Posterior vena cava (tissue), 2 donors: Measurements from ENCODE around the gene P2RY6. TPM values are rescaled to one million over a fixed set of nuclear protein-coding genes. Genes with fewer than 3 reads are reported as not detected.

Experiments
- DNase-seq: peaks from one replicate; pipeline ENCODE4 v3.0.0-alpha.2; 2020; ENCODE audit warnings: low spot score
- intact Hi-C, 2 donors: fragments of 100-400 bp; cut with DNase I; formaldehyde crosslinking; loops; one replicate each; pipeline versions ENCODE4 v1.14.1 to v1.14.2; 2022 to 2023
- total RNA-seq, 2 donors: library from RNA; stranded (reverse); fragmentation: NEBNext Ultra II Directional; extraction: Animal tissue kit (Norgen Biotek cat#: 25700); gene quantifications; one replicate each; pipeline ENCODE4 v1.2.1, GENCODE V29; 2021
- donor health status: DM: yes; HTN: yes; CAD: no.
- donor health status: DM: yes; HTN: yes; CAD: no.

P2RY6 gene
- total RNA-seq, 2 donors from 2014 or later: 2.5 to 4.9 TPM

GRCh38 chr11:73335204-73335923, 63.2 kb downstream of the P2RY6 start:
- intact Hi-C loops: loop anchor here (2.0 to 5.0 kb wide), 2 partner anchors 27 to 38 kb away; partner anchors contain the start of gene ARHGEF17 (in 2 of the 2)
- peak; percentile 94 for DNase-seq

GRCh38 chr11:73337846-73338245, 65.7 kb downstream of the P2RY6 start:
- no peak for DNase-seq
- intact Hi-C loops: loop anchor here in 1 of 2 donors (5.0 kb wide), 1 partner anchor 41 kb away; no protein-coding TSS in a partner anchor

GRCh38 chr11:73338279-73338678, 66.1 kb downstream of the P2RY6 start:
- intact Hi-C loops: loop anchor here in 1 of 2 donors (5.0 kb wide), 1 partner anchor 41 kb away; no protein-coding TSS in a partner anchor
- no peak for DNase-seq

- no peak for DNase-seq
- intact Hi-C loops: no loop called here
Measured at GRCh38 chr11:73340164-73340563, 68.0 kb downstream of the P2RY6 start.

- no peak for DNase-seq
- intact Hi-C loops: no loop called here
Measured at GRCh38 chr11:73342633-73343032, 70.5 kb downstream of the P2RY6 start.

- intact Hi-C loops: no loop called here
- DNase-seq: no peak
Measured at GRCh38 chr11:73343076-73343873, 71.1 kb downstream of the P2RY6 start.

- intact Hi-C loops: no loop called here
- no peak for DNase-seq
Measured at GRCh38 chr11:73344191-73344607, 72.1 kb downstream of the P2RY6 start.

GRCh38 chr11:73345481-73346160, 73.5 kb downstream of the P2RY6 start:
- DNase-seq: no peak
- intact Hi-C loops: no loop called here

- no peak for DNase-seq
- intact Hi-C loops: no loop called here
Measured at GRCh38 chr11:73346186-73346935, 74.2 kb downstream of the P2RY6 start.

GRCh38 chr11:73347067-73347466, 74.9 kb downstream of the P2RY6 start:
- intact Hi-C loops: no loop called here
- DNase-seq: no peak

Other genes with a start within 250 kb of the P2RY6 start
- 10 to 100 TPM; 55.6 to 62.1 TPM for gene FCHSD2, start 130.0 kb upstream of the P2RY6 start, total RNA-seq
- gene P2RY2, start 54.1 kb upstream of the P2RY6 start, total RNA-seq: 1 to 10 TPM in 1 of 2 donors, under 1 TPM in 1; 0.74 to 3.1 TPM
- 10 to 100 TPM; 88.6 to 99.1 TPM for gene ARHGEF17, start 35.9 kb downstream of the P2RY6 start, total RNA-seq
- 10 to 100 TPM in 1 of 2 donors, 1 to 10 TPM in 1; 6.3 to 10.8 TPM for gene RELT, start 104.1 kb downstream of the P2RY6 start, total RNA-seq